PC-3 (cell line): ENCODE results near the gene TSEN15.

Source experiments
- CTCF ChIP-seq: fragments of 300-600 bp; sonication (generic); conservative IDR thresholded peaks from 2 replicates; pipeline ENCODE4 v1.5.1; 2017; ENCODE audit warnings: antibody characterized with exemption, low read depth, mild to moderate bottlenecking, low read length
- EZH2 ChIP-seq: fragments of 300-600 bp; sonication (generic); IDR thresholded peaks from one replicate; pipeline ENCODE4 v1.6.1; 2017; ENCODE audit warnings: antibody characterized with exemption, mild to moderate bottlenecking, low read length; ENCODE audit not compliant: unreplicated experiment
- EZH2phosphoT487 ChIP-seq: fragments of 300-600 bp; sonication (generic); IDR thresholded peaks from 2 replicates; pipeline ENCODE4 v1.6.1; 2018; ENCODE audit warnings: mild to moderate bottlenecking, antibody characterized with exemption, low read length, borderline replicate concordance

- TF ChIP-seq CTCF, result no peak
- TF ChIP-seq EZH2phosphoT487, result no peak
- TF ChIP-seq EZH2, result no peak
Observed at GRCh38 chr1:184037849-184038591, 13.5 kb upstream of the TSEN15 start.
